Measurements from ENCODE around the gene HSPBP1. TPM values are rescaled to one million over a fixed set of nuclear protein-coding genes. Genes with fewer than 3 reads are reported as not detected.

The HSPBP1 gene
- polyA plus RNA-seq, 3 donors, result 12.3 to 17.0 (median 15.3) TPM

- H3K9ac ChIP-seq (ENCODE audit: insufficient read depth, low read length, poor library complexity, severe bottlenecking), result no peak overlapping the region
- DNase-seq, result no peak
- no peak overlapping the region for H3K4me3 ChIP-seq (replicated peaks in 1 of 3; ENCODE audit: low read depth in 2 of 3, low read length in 3 of 3)
- H3K4me1 ChIP-seq (ENCODE audit: control insufficient read depth in 1 of 2, insufficient read depth in 2 of 2, low read length in 2 of 2), result no peaks in the 10 kb centered on the region
- no peak overlapping the region for H3K27ac ChIP-seq (ENCODE audit: low read depth in 1 of 2, low read length in 2 of 2)
- Mint-ChIP-seq H3K9me3 (peaks cover 0 to 2% (median 0%) of the 10 kb centered on the region in 7 donors), H3K4me1 (peaks cover 5% of the 10 kb centered on the region), H3K27me3 (ENCODE audit: low read depth in 3 of 3) (peaks cover 0 to 3% (median 0%) of the 10 kb centered on the region in 3 donors), H3K27ac (peak overlapping the region in 1 of 7 donors; percentile 42), H3K4me3 (no peak overlapping the region), H3K36me3 (peaks cover 66 to 83% of the 10 kb centered on the region in 2 donors)
- intact Hi-C loops (cut with micrococcal nuclease), result no loop called here
- no peaks in the 10 kb centered on the region for H3K9me3 ChIP-seq (replicated peaks in 1 of 2; ENCODE audit: control insufficient read depth in 1 of 2, insufficient read depth in 1 of 2, low read length in 2 of 2)
- 80% methylated on average over 1 of the region's 13 CpGs for WGBS (ENCODE audit: insufficient coverage)
- no peak overlapping the region for H2AFZ ChIP-seq (ENCODE audit: insufficient read depth, low read depth, low read length, poor library complexity, severe bottlenecking)
- H3K36me3 ChIP-seq (replicated peaks in 1 of 2; ENCODE audit: control insufficient read depth in 1 of 2, insufficient read depth in 2 of 2, low read length in 2 of 2), result peaks cover 83 to 92% of the 10 kb centered on the region in 2 donors
- peaks cover 98% of the 10 kb centered on the region for H4K20me1 ChIP-seq (ENCODE audit: insufficient read depth, low read length)
- TF ChIP-seq CTCF (IDR thresholded peaks at IDR 0.05), result no peak
- peaks cover 20% of the 10 kb centered on the region for H3K79me2 ChIP-seq (ENCODE audit: insufficient read depth, low read length)
- H3K4me2 ChIP-seq (replicated peaks; ENCODE audit: extremely low read depth, low read length, poor library complexity, severe bottlenecking), result no peak overlapping the region
- H3K27me3 ChIP-seq (ENCODE audit: control insufficient read depth in 2 of 2, insufficient read depth in 2 of 2, low read length in 2 of 2), result no peaks in the 10 kb centered on the region
Observed at GRCh38 chr19:55230329-55230728, 49.6 kb downstream of the HSPBP1 start.

GRCh38 chr19:55229789-55230182 is 50.1 kb downstream of the HSPBP1 start:
- no peak overlapping the region for H3K27ac Mint-ChIP-seq
- Histone ChIP-seq H2AFZ (ENCODE audit: insufficient read depth, low read depth, low read length, poor library complexity, severe bottlenecking) (no peak overlapping the region), H3K79me2 (ENCODE audit: insufficient read depth, low read length) (peaks cover 20% of the 10 kb centered on the region), H3K9me3 (replicated peaks in 1 of 2; ENCODE audit: control insufficient read depth in 1 of 2, insufficient read depth in 1 of 2, low read length in 2 of 2) (no peaks in the 10 kb centered on the region), H4K20me1 (ENCODE audit: insufficient read depth, low read length) (peaks cover 96% of the 10 kb centered on the region), H3K4me3 (replicated peaks in 1 of 3; ENCODE audit: low read depth in 2 of 3, low read length in 3 of 3) (no peak overlapping the region), H3K27me3 (ENCODE audit: control insufficient read depth in 2 of 2, insufficient read depth in 2 of 2, low read length in 2 of 2) (no peaks in the 10 kb centered on the region), H3K4me1 (ENCODE audit: control insufficient read depth in 1 of 2, insufficient read depth in 2 of 2, low read length in 2 of 2) (no peaks in the 10 kb centered on the region), H3K4me2 (replicated peaks; ENCODE audit: extremely low read depth, low read length, poor library complexity, severe bottlenecking) (no peak overlapping the region), H3K36me3 (replicated peaks in 1 of 2; ENCODE audit: control insufficient read depth in 1 of 2, insufficient read depth in 2 of 2, low read length in 2 of 2) (peaks cover 78 to 86% of the 10 kb centered on the region in 2 donors), H3K27ac (ENCODE audit: low read depth in 1 of 2, low read length in 2 of 2) (no peak overlapping the region), H3K9ac (ENCODE audit: insufficient read depth, low read length, poor library complexity, severe bottlenecking) (no peak overlapping the region)
- DNase-seq, result no peak
- no peak overlapping the region for H3K4me3 Mint-ChIP-seq
- H3K4me1 Mint-ChIP-seq, result peaks cover 5% of the 10 kb centered on the region
- peaks cover 0 to 2% (median 0%) of the 10 kb centered on the region in 7 donors for H3K9me3 Mint-ChIP-seq
- H3K36me3 Mint-ChIP-seq, result peaks cover 60 to 77% of the 10 kb centered on the region in 2 donors
- WGBS (ENCODE audit: insufficient coverage), result 89% methylated on average over 9 of the region's 17 CpGs
- peaks cover 0 to 3% (median 0%) of the 10 kb centered on the region in 3 donors for H3K27me3 Mint-ChIP-seq (ENCODE audit: low read depth in 3 of 3)
- intact Hi-C loops (cut with micrococcal nuclease), result no loop called here
- TF ChIP-seq CTCF (IDR thresholded peaks at IDR 0.05), result no peak
